Type B pancreatic cell (in vitro differentiated cells): Measurements from ENCODE around the gene MICAL2. TPM values are rescaled to one million over a fixed set of nuclear protein-coding genes. Genes with fewer than 3 reads are reported as not detected.
A peak's percentile ranks its signal among the peaks of the same experiment; 100 is the strongest.

ENCODE experiments used
- DNase-seq: peaks from one replicate; pipeline ENCODE4 v3.0.0; 2021; ENCODE audit warnings: mixed read lengths; ENCODE audit not compliant: unreplicated experiment; ENCODE audit errors: extremely low spot score
- H3K27ac Mint-ChIP-seq: 2 replicates; pipeline ENCODE4 v1.8.0; 2021; ENCODE audit warnings: mild to moderate bottlenecking, mixed read lengths
- H3K27me3 Mint-ChIP-seq: 2 replicates; pipeline ENCODE4 v1.8.0; 2021; ENCODE audit warnings: mixed read lengths
- H3K36me3 Mint-ChIP-seq: 2 replicates; pipeline ENCODE4 v1.8.0; 2021; ENCODE audit warnings: mixed read lengths
- H3K4me1 Mint-ChIP-seq: one replicate; pipeline ENCODE4 v1.8.0; 2021; ENCODE audit warnings: mixed read lengths; ENCODE audit not compliant: unreplicated experiment
- H3K4me3 Mint-ChIP-seq: 2 replicates; pipeline ENCODE4 v1.8.0; 2021; ENCODE audit warnings: mild to moderate bottlenecking, mixed read lengths
- H3K9me3 Mint-ChIP-seq: 2 replicates; pipeline ENCODE4 v1.8.0; 2021; ENCODE audit warnings: mixed read lengths
- total RNA-seq: library from RNA; stranded (reverse); gene quantifications from 2 replicates; pipeline ENCODE4 v1.2.1, GENCODE V29; 2021; ENCODE audit warnings: low replicate concordance
- TF ChIP-seq, protein P1 (sequence below): fragments of 200-600 bp; sonication (generic); conservative IDR thresholded peaks from 2 replicates; pipeline ENCODE4 v1.5.0; 2021; ENCODE audit warnings: antibody characterized with exemption, mild to moderate bottlenecking

The MICAL2 gene
- total RNA-seq, 1 donor from 2014 or later = 38.0 TPM

DNA sequence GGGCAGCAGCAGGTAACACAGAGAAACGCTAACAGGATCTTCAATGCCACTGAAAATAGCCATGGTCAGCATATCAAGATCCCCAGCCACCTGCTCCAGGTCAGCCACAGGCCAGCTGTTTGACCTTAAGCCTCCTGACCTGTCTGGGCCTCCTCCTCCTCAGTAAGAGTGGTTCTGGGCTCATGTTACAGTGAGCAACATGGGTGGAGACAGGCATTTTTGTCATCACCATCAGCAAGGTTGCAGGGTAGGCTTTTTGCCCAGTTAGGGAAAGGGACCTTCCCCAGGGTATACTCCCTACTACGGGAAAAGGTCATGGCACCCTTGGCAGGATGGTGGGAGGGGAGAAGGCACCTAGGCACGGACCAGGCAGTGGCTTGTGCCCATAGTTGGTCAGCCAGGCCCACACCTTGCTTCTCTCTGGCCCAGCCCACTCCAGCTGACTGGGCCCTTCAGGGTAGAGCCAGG, 135.2 kb downstream of the MICAL2 start:
- no peak for DNase-seq
- TF ChIP-seq, protein P1, sequence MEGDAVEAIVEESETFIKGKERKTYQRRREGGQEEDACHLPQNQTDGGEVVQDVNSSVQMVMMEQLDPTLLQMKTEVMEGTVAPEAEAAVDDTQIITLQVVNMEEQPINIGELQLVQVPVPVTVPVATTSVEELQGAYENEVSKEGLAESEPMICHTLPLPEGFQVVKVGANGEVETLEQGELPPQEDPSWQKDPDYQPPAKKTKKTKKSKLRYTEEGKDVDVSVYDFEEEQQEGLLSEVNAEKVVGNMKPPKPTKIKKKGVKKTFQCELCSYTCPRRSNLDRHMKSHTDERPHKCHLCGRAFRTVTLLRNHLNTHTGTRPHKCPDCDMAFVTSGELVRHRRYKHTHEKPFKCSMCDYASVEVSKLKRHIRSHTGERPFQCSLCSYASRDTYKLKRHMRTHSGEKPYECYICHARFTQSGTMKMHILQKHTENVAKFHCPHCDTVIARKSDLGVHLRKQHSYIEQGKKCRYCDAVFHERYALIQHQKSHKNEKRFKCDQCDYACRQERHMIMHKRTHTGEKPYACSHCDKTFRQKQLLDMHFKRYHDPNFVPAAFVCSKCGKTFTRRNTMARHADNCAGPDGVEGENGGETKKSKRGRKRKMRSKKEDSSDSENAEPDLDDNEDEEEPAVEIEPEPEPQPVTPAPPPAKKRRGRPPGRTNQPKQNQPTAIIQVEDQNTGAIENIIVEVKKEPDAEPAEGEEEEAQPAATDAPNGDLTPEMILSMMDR = no peak
- no peaks in the 10 kb centered on the region for H3K36me3 Mint-ChIP-seq
- no peaks in the 10 kb centered on the region for H3K27me3 Mint-ChIP-seq
- no peak overlapping the region for H3K4me3 Mint-ChIP-seq
- no peaks in the 10 kb centered on the region for H3K9me3 Mint-ChIP-seq
- no peak overlapping the region for H3K27ac Mint-ChIP-seq
- H3K4me1 Mint-ChIP-seq = peaks cover 35% of the 10 kb centered on the region

DNA sequence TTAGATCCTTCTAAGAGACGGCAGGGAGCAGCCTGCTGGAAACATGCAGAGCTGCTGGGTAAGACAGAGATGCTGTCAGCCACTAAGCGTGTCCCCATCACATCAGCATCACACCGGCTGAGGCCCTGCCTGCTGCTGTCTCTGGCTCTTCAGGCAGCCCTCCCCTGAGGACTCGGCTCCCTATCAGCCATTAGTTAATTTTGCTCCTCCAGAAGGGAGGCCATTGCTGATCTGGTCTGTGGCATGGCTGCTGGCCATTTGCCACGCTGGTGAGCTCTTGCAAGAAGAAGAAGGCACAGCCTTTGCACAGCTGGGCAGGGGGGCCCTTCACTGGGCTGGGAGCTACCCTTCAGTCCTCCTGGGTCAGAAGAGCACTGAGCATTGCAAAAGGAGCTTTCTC, 135.8 kb downstream of the MICAL2 start:
- Mint-ChIP-seq H3K27me3 (no peaks in the 10 kb centered on the region), H3K36me3 (no peaks in the 10 kb centered on the region), H3K27ac (no peak overlapping the region), H3K4me3 (no peak overlapping the region), H3K4me1 (peaks cover 35% of the 10 kb centered on the region), H3K9me3 (no peaks in the 10 kb centered on the region)
- TF ChIP-seq, protein P1 = no peak
- no peak for DNase-seq

DNA sequence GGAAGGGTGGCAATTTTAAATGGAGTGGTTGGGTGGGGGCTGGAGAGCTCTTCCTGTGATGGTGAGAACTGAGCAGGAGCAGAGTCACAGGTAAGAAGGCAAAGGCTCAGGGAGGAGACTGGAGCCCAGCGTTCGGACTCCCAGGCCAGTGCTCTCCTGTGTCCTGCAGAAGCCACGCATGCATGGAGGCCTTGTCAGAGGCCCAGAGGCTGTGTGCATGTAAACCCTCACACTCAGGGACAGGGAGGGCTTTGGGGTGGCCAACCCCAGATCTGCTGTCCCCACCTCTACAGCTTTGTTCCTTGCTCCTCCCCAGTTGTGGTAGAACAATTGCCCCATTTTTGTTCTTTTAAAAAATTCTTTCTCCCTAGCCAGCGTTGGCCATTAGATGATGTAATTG, 136.6 kb downstream of the MICAL2 start:
- Mint-ChIP-seq H3K4me1 (peaks cover 35% of the 10 kb centered on the region), H3K36me3 (no peaks in the 10 kb centered on the region), H3K4me3 (no peak overlapping the region), H3K27me3 (no peaks in the 10 kb centered on the region), H3K9me3 (no peaks in the 10 kb centered on the region), H3K27ac (no peak overlapping the region)
- DNase-seq = no peak
- TF ChIP-seq, protein P1 = no peak

- H3K36me3 Mint-ChIP-seq = no peaks in the 10 kb centered on the region
- TF ChIP-seq, protein P1 = no peak
- H3K4me1 Mint-ChIP-seq = peaks cover 33% of the 10 kb centered on the region
- H3K27ac Mint-ChIP-seq = peak overlapping the region; percentile 62
- no peaks in the 10 kb centered on the region for H3K27me3 Mint-ChIP-seq
- H3K4me3 Mint-ChIP-seq = no peak overlapping the region
- H3K9me3 Mint-ChIP-seq = no peaks in the 10 kb centered on the region
- DNase-seq = no peak
Measured at GRCh38 chr11:12247543-12248254, 137.3 kb downstream of the MICAL2 start.

- Mint-ChIP-seq H3K4me1 (peaks cover 30% of the 10 kb centered on the region), H3K4me3 (peak overlapping the region; percentile 46), H3K9me3 (no peaks in the 10 kb centered on the region), H3K27me3 (no peaks in the 10 kb centered on the region), H3K36me3 (no peaks in the 10 kb centered on the region), H3K27ac (peak overlapping the region; percentile 62)
- TF ChIP-seq, protein P1 = no peak
- no peak for DNase-seq
Measured at GRCh38 chr11:12248330-12248729, 137.9 kb downstream of the MICAL2 start.
